Measurements from ENCODE around the gene RFTN2.
"Not testable (repeated sequence)": the region's sequence is repeated elsewhere in the genome, so short reads cannot be mapped to it uniquely, and the experiment has no call there.

RFTN2 gene

DNA sequence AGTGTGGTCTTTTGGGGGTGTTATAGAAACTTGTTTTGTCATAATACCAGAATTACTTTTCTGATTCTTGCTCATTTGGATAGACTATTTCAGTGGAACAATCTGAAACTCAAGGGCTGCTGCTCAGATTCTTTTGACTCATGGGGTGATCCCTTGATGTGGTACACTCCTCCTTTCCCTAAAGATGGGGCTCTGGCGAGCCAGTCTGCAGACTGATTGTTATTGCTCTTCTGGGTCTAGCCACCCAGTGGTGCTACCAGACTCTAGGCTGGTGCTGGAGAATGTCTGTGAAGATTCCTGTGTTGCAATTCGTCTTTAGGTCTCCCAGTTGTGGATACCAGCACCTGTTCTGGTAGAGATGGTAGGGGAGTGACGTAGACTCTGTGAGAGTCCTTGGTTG lies 25.6 kb upstream of the RFTN2 start:
- ATAC-seq, result no peak
- TF ChIP-seq, protein P1, sequence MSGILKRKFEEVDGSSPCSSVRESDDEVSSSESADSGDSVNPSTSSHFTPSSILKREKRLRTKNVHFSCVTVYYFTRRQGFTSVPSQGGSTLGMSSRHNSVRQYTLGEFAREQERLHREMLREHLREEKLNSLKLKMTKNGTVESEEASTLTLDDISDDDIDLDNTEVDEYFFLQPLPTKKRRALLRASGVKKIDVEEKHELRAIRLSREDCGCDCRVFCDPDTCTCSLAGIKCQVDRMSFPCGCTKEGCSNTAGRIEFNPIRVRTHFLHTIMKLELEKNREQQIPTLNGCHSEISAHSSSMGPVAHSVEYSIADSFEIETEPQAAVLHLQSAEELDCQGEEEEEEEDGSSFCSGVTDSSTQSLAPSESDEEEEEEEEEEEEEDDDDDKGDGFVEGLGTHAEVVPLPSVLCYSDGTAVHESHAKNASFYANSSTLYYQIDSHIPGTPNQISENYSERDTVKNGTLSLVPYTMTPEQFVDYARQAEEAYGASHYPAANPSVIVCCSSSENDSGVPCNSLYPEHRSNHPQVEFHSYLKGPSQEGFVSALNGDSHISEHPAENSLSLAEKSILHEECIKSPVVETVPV (CRISPR knock-in tag; IDR thresholded peaks at IDR 0.05), result no peak
- TF ChIP-seq ZNF8 (CRISPR knock-in tag; IDR thresholded peaks at IDR 0.05) (no peak), ZNF565 (CRISPR knock-in tag; conservative IDR thresholded peaks at IDR 0.05; ENCODE audit: low read depth) (no peak), GLIS3 (CRISPR knock-in tag; IDR thresholded peaks at IDR 0.05) (no peak), ISL1 (CRISPR knock-in tag; IDR thresholded peaks at IDR 0.05) (no peak), ZFP30 (CRISPR knock-in tag; IDR thresholded peaks at IDR 0.05) (no peak)

DNA sequence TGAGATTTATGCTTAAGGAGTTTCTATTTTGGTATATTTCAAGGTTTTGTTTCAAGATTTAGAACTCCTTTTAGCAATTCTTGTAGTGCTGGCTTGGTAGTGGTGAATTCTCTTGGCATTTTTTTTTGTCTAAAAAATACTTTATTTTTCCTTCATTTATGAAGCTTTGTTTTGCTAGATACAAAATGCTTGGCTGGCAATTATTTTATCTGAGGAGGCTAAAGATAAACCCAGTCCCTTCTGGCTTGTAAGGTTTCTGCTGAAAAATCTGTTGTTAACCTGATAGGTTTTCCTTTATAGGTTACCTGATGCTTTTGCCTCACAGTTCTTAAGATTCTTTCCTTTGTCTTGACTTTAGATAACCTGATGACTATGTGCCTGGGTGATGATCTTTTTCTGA lies 24.3 kb upstream of the RFTN2 start:
- ATAC-seq, result not testable (repeated sequence)

DNA sequence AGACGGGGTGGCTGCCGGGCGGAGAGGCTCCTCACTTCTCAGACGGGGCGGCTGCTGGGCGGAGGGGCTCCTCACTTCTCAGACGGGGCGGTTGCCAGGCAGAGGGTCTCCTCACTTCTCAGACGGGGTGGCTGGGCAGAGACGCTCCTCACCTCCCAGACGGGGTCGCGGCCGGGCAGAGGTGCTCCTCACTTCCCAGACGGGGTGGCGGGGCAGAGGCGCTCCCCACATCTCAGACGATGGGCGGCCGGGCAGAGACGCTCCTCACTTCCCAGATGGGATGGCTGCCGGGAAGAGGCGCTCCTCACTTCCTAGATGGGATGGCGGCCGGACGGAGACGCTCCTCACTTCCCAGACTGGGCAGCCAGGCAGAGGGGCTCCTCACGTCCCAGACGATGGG lies 21.2 kb upstream of the RFTN2 start:
- ATAC-seq, result not testable (repeated sequence)

DNA sequence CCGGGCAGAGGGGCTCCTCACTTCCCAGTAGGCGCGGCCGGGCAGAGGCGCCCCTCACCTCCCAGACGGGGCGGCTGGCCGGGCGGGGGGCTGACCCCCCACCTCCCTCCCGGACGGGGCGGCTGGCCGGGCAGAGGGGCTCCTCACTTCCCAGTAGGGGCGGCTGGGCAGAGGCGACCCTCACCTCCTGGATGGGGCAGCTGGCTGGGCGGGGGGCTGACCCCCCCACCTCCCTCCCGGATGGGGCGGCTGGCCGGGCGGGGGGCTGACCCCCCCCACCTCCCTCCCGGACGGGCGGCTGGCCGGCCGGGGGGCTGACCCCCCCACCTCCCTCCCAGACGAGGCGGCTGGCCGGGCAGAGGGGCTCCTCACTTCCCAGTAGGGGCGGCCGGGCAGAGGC lies 20.6 kb upstream of the RFTN2 start:
- not testable (repeated sequence) for ATAC-seq

DNA sequence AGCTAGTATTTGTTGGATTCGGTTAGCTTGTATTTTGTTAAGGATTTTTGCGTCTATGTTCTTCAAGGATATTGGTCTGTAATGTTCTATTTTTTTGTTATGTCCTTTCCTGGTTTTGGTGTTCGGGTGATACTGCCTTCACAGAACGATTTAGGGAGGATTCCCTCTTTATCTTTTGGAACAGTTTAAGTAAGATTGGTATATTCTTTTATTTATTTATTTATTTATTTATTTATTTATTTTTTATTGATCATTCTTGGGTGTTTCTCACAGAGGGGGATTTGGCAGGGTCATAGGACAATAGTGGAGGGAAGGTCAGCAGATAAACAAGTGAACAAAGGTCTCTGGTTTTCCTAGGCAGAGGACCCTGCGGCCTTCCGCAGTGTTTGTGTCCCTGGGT lies 19.8 kb upstream of the RFTN2 start:
- ATAC-seq, result not testable (repeated sequence)

DNA sequence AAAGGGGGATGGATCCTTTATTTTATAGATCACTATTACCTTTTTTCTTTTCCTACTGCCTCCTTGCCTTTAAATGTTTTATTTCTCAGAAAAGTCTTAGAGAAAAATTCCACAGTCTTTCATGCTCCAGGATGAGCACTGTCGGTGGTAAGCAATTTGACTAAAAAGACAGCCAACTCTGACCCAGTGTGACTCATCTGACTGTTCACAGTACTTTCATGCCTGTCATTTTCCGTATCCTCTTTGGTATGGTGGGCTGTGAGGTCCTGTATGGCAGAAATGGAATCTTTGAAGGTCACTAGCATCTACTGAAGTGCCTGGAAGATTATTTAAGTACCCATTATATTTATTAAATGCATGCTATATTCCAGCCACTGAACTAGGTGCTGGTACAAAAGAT lies 2.1 kb upstream of the RFTN2 start:
- peak; percentile 72 for ATAC-seq
- TF ChIP-seq ZNF8 (CRISPR knock-in tag; IDR thresholded peaks at IDR 0.05), result no peak
- no peak for TF ChIP-seq BACH2 (CRISPR knock-in tag; IDR thresholded peaks at IDR 0.05; ENCODE audit: borderline replicate concordance)
- no peak for TF ChIP-seq GLIS3 (CRISPR knock-in tag; IDR thresholded peaks at IDR 0.05)
- TF ChIP-seq ZFP3 (CRISPR knock-in tag; IDR thresholded peaks at IDR 0.05), result no peak
- TF ChIP-seq CSDC2 (CRISPR knock-in tag; IDR thresholded peaks at IDR 0.05), result no peak
- no peak for TF ChIP-seq ZFP30 (CRISPR knock-in tag; IDR thresholded peaks at IDR 0.05)
- TF ChIP-seq, protein P2, sequence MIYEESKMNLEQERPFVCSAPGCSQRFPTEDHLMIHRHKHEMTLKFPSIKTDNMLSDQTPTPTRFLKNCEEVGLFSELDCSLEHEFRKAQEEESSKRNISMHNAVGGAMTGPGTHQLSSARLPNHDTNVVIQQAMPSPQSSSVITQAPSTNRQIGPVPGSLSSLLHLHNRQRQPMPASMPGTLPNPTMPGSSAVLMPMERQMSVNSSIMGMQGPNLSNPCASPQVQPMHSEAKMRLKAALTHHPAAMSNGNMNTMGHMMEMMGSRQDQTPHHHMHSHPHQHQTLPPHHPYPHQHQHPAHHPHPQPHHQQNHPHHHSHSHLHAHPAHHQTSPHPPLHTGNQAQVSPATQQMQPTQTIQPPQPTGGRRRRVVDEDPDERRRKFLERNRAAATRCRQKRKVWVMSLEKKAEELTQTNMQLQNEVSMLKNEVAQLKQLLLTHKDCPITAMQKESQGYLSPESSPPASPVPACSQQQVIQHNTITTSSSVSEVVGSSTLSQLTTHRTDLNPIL (CRISPR knock-in tag; IDR thresholded peaks at IDR 0.05; ENCODE audit: low read depth), result no peak
- no peak for TF ChIP-seq ISL1 (CRISPR knock-in tag; IDR thresholded peaks at IDR 0.05)
- TF ChIP-seq ESRRG (CRISPR knock-in tag; IDR thresholded peaks at IDR 0.05), result no peak
- no peak for TF ChIP-seq PPARA (CRISPR knock-in tag; IDR thresholded peaks at IDR 0.05; ENCODE audit: borderline replicate concordance)
- TF ChIP-seq ZC3H10 (CRISPR knock-in tag; IDR thresholded peaks at IDR 0.05), result no peak
- TF ChIP-seq OSR1 (CRISPR knock-in tag; IDR thresholded peaks at IDR 0.05), result no peak
- TF ChIP-seq SNAI2 (CRISPR knock-in tag; IDR thresholded peaks at IDR 0.05), result no peak

DNA sequence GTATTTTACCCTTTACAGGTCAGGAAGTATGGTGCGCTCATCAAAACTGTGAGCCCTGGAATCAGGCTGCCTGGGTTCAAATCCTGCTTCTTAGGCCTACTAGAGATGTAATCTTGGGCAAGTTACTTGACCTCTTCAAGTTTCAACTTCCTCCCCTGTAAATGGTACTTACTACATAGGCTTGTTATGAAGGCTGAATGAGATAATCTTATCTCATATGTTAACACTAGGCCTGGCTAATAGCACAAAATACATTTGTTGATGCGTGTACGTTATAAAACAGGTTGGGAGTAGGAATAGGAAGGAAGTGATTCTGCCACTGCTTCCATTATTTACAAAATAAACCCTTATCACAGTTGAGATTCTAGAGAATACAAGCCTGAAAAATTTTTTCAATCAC lies 1.7 kb upstream of the RFTN2 start:
- ATAC-seq, result no peak
- TF ChIP-seq BACH2 (CRISPR knock-in tag; IDR thresholded peaks at IDR 0.05; ENCODE audit: borderline replicate concordance) (no peak), ZFP30 (CRISPR knock-in tag; IDR thresholded peaks at IDR 0.05) (no peak), ISL1 (CRISPR knock-in tag; IDR thresholded peaks at IDR 0.05) (no peak), ESRRG (CRISPR knock-in tag; IDR thresholded peaks at IDR 0.05) (no peak), ARNTL (CRISPR knock-in tag; IDR thresholded peaks at IDR 0.05; ENCODE audit: borderline replicate concordance, low read depth) (no peak), ZNF70 (CRISPR knock-in tag; IDR thresholded peaks at IDR 0.05) (no peak), PPARA (CRISPR knock-in tag; IDR thresholded peaks at IDR 0.05; ENCODE audit: borderline replicate concordance) (no peak), SNAI2 (CRISPR knock-in tag; IDR thresholded peaks at IDR 0.05) (no peak)
- TF ChIP-seq, protein P3, sequence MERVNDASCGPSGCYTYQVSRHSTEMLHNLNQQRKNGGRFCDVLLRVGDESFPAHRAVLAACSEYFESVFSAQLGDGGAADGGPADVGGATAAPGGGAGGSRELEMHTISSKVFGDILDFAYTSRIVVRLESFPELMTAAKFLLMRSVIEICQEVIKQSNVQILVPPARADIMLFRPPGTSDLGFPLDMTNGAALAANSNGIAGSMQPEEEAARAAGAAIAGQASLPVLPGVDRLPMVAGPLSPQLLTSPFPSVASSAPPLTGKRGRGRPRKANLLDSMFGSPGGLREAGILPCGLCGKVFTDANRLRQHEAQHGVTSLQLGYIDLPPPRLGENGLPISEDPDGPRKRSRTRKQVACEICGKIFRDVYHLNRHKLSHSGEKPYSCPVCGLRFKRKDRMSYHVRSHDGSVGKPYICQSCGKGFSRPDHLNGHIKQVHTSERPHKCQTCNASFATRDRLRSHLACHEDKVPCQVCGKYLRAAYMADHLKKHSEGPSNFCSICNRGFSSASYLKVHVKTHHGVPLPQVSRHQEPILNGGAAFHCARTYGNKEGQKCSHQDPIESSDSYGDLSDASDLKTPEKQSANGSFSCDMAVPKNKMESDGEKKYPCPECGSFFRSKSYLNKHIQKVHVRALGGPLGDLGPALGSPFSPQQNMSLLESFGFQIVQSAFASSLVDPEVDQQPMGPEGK (CRISPR knock-in tag; IDR thresholded peaks at IDR 0.05; ENCODE audit: borderline replicate concordance), result no peak

DNA sequence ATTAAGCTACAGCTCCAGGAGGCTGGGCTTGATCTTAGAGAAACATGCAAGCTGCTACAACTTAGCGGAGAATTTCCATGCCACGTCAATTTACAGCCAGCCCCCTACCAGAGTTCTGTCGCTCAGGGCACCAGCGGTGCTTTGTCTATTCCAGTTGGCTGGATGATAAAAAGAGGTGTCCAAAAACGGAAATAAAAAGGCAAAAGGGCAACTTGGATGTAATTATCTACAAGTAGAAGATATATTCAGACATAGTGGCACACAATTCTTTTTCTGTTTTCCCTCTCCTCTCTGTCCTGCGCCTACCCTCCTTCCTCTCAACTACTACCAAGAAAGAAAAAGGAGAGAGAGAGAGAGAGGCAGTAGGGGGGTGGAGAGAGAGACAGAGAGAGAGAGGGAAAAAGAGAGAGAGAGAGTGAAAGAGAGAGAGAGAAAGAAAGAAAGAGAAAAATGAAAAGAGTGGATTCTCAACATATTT lies 363 bp upstream of the RFTN2 start:
- no peak for ATAC-seq
- TF ChIP-seq OSR1 (CRISPR knock-in tag; IDR thresholded peaks at IDR 0.05) (no peak), CSDC2 (CRISPR knock-in tag; IDR thresholded peaks at IDR 0.05) (no peak), ZC3H10 (CRISPR knock-in tag; IDR thresholded peaks at IDR 0.05) (no peak)
- TF ChIP-seq, protein P3 (CRISPR knock-in tag; IDR thresholded peaks at IDR 0.05; ENCODE audit: borderline replicate concordance), result no peak
- TF ChIP-seq, protein P4, sequence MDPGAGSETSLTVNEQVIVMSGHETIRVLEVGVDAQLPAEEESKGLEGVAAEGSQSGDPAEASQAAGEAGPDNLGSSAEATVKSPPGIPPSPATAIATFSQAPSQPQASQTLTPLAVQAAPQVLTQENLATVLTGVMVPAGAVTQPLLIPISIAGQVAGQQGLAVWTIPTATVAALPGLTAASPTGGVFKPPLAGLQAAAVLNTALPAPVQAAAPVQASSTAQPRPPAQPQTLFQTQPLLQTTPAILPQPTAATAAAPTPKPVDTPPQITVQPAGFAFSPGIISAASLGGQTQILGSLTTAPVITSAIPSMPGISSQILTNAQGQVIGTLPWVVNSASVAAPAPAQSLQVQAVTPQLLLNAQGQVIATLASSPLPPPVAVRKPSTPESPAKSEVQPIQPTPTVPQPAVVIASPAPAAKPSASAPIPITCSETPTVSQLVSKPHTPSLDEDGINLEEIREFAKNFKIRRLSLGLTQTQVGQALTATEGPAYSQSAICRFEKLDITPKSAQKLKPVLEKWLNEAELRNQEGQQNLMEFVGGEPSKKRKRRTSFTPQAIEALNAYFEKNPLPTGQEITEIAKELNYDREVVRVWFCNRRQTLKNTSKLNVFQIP (CRISPR knock-in tag; IDR thresholded peaks at IDR 0.05; ENCODE audit: borderline replicate concordance, low read depth), result no peak
- TF ChIP-seq, protein P1 (CRISPR knock-in tag; IDR thresholded peaks at IDR 0.05), result no peak

Data from SK-N-SH treated with all-trans-retinoic acid at 6 μM for 48 hours (cell line).